Measurements from ENCODE around the gene RFESD.

RFESD gene

DNA sequence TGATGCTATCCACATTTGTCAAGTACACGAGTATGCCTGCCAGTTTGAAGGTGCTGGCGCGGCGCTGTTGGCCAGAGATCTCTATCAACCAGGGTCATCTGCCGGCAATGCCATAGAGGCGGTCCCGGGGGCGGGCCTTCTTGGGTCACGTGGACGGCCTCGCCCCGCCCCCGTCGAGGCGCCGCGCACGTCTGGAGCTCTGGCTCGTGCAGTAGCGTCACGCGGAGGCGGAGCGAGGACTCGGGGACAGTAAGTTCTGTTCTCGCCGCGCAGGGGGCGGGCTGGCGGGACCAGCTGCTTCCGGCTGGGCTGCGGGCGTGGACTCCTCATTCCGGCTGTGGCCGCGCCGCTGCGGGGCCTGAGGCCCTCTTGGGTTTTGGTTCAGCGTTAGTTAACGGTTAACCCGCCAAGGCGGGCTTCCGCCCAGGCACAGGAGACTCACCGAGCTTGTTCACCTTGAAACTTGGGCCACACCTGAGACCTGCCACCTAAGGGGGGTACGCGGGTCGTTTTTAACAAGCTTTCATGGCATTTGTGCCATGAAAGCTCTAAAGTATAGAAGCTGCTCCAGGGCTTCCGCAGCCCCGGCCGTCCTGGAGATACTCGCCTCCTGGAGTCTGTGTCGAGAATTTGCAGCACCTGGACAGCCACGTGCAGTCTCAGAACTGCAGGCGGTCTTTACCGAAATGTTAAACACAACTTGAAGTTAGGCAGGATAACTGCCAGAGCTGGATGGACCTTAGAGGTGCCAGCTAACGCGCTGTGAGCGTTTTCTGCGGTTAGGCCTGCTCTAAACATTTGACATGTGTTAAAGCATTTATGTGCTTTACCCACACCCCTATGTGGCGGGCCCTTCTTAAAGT is at the start of gene RFESD:
TSS of gene RFESD (plus strand) at position 209 of the 863 bp plus-strand sequence. CDS start 5,495 bp downstream, outside the sequence.
- DNase-seq (ENCODE audit: low read depth in 3 of 3), result peak; percentile 88 to 92 (median 90)

DNA sequence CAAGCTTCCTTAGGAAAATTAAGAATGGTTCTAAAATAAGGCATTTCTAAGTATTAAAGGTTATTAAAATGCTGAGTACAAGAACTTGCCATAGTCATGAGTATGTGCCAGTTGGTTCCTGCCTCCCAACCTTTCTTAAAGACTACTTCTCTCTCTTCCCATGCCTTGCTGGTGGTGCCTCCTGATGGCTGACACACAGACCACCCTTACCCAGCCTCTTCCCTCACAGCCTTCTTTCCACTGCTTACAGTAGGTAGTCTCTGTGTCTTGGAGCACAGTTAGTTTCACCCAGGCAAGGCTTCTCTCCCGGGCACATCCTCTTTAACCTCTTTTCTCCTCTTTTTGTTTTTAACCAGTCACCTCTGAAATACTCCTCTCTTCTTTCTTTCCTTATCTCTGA is 47.3 kb upstream of the RFESD start:
- DNase-seq (ENCODE audit: low read depth in 3 of 3), result no peak

DNA sequence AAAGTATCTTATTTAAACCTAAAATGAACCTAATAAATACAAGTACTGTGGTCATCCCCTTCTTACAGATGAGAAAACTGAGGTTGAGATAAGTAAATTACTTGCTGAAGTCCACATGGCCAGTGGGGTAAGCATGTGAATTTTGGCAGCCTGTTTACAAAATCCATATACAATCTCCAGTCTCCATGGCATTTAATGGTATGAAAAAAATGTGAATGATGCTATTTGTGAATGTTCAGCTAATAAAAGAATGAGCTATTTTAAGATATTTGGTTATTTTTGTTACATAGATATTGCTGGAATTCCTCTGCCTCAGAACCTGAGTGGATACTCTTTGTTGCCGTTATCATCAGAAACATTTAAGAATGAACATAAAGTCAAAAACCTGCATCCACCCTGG is 46.0 kb upstream of the RFESD start:
- no peak for DNase-seq (ENCODE audit: low read depth in 3 of 3)

DNA sequence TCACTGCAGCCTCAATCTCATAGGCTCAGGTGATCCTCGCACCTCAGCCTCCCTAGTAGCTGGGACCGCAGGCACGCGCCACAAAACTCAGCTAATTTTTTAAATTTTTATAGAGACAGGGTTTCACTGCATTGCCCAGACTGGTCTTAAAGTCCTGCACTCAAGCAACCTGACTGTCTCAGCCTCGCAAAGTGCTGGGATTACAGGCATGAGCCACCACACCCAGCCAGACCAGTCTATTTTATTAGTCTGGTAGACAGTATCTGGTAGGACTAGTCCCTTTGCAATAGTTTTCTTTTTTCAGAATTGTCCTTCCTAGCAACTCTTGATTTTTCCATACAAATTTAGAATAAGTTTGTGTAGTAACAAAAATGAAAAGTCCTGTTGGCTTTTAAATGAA is 40.8 kb upstream of the RFESD start:
- DNase-seq (ENCODE audit: low read depth in 3 of 3), result no peak

DNA sequence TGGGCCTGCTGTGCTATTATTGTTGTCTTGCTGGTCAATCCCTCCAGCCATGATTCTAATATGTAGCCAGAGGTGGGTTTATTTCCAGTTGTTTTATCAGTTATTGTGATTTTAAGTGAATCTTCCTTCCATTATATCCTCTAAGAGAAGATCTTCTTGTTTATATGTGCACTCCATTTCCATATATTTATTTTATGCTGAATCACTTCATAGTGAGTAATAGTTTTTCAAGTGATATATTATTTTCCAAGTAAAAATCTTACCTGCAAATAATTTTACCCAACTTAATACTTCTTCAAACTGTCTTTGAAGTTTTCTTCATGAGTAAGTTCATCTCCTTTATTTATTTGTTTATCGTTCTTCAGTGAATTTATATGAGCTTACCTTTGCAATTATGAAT is 40.2 kb upstream of the RFESD start:
- no peak for DNase-seq (ENCODE audit: low read depth in 3 of 3)

DNA sequence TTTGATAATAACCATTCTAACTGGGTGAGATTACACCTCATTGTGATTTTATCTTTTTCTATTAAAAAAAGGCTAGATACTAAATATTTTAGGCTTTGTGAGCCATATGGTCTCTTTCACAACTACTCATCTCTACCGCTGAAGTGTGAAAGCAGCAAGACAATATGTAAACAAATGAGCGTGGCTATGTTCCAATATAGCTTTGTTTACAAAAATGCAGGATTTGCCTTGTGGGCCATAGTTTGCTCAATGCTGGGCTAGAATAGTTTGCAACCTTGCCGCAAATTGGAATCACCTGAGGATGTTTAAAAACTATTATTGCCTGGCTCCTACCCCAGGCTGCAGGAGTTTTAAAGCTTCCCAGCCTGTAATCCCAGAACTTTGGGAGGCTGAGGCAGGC is 36.9 kb upstream of the RFESD start:
- DNase-seq (ENCODE audit: low read depth in 3 of 3), result no peak

DNA sequence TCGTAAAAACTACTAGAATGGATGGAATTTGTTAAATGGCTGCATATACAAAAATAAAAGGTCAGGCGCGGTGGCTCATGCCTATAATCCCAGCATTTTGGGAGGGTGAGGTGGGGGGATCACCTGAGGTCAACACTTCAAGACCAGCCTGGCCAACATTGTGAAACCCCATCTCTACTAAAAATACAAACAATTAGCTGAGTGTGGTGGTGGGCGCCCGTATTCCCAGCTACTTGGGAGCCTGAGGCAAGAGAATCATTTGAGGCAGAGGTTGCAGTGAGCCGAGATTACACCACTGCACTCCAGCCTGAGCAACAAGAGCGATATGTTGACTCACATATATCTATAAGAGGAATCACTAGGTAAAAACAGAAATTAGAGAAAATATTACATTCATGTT is 36.0 kb upstream of the RFESD start:
- no peak for DNase-seq (ENCODE audit: low read depth in 3 of 3)

DNA sequence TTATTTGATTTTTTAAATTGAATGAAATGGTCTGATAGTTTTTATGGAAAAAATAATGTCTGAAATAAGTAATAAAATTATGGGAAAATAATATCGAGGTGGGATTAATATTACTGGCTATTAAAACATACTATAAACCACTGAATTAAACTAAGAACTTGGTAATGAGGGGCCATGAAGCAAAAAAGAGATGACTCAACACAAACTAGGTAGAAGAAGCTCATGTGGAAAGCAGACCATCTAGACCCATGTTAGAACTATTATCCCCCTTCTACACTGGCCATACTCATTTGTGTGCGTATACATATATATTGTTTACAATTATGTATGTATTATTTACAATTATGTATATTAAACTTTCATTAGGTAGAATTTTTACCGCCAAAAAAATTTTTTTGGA is 35.2 kb upstream of the RFESD start:
- DNase-seq (ENCODE audit: low read depth in 3 of 3), result no peak

DNA sequence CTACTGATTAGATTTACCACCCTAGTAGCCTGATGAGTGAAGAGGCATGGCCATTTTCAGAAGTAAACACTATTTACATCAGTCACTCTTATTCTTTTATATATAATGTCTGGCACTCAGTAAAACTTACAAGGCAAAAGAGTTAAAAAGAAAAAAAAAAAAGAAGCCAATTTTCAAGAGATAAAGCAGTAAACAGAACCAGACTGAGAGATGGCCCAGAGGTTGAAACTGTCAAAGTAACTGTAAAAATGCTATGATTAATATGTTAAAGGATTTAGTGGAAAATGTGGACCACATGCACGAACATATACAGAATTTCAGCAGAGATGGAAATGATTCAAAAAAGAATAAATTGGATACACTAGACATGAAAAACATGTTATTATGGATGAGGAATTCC is 33.1 kb upstream of the RFESD start:
- no peak for DNase-seq (ENCODE audit: low read depth in 3 of 3)

DNA sequence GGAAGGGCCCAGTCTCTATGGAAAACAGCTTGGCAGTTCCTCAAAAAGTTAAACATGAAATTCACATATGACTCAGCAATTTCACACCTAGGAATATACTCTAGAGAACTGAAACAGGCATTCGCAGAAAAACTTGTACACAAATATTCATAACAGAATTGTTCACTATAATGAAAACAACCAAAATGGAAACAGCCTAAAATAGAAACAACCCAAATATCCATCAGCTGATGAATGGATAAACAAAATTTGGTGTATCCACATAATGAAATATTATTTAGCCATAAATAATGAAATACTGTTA is 31.5 kb upstream of the RFESD start:
- DNase-seq (ENCODE audit: low read depth in 3 of 3), result no peak

DNA sequence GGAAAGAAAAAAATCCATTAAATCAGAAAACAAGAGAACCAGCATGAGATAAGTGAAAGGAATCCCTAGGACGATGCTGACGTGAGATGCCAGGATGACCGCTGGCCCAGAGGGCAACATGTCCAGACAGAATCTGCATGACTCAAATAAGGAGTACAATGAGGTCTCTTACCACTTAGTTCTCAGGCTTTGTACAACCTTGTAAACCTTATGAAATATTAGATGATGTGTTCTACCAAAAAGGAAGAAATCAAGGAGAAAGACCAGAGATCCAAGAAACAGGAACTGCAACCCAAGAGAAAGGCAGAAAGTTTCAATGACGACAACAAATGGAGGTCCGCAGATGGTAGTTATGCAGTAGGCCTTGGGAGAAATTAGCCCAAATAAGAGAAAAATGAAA is 29.5 kb upstream of the RFESD start:
- DNase-seq (ENCODE audit: low read depth in 3 of 3), result no peak

DNA sequence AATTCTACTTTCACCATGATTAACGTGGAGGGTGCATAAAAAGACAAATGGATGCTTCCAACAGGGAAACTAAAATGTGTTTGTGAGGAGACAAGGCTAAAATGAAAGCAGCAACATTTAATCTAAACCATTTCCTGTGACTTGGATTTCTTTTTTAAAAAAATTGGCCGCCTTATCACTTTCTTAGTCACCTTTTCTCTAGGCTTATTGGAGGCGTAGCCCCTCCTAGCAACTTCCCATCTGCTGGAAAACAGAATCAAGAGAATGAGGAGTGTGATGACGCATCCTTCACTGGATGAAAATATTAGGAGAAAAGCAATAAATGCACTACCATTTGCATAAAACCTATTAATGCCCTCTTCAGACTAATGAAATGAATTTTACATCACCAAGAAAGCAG is 27.5 kb upstream of the RFESD start:
- DNase-seq (ENCODE audit: low read depth in 3 of 3), result no peak

DNA sequence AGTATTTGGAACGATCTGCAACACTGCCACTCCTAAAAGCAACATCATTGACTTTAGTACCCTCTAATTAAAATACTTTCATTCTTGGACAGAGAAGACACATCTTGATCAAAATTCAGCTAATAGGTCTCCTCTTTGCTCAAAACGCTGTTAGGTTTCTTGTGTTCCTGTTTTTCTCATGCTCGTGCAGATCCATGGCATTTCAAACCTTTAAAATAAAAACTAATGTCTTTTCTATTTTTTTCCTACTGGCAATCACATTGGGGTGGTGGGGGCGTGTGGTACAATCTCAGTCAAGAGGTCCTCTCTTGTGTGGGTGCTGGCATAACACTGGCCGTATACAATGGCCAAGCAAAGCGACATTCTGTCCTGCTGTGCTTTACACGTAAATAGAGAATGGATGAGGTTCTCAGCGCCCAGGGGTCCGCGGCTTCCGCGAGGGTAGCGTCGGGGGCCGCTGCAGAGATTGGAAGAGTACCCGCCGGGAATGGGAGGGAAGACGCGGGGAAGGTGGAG is 27.0 kb upstream of the RFESD start:
- DNase-seq (ENCODE audit: low read depth in 3 of 3), result no peak

DNA sequence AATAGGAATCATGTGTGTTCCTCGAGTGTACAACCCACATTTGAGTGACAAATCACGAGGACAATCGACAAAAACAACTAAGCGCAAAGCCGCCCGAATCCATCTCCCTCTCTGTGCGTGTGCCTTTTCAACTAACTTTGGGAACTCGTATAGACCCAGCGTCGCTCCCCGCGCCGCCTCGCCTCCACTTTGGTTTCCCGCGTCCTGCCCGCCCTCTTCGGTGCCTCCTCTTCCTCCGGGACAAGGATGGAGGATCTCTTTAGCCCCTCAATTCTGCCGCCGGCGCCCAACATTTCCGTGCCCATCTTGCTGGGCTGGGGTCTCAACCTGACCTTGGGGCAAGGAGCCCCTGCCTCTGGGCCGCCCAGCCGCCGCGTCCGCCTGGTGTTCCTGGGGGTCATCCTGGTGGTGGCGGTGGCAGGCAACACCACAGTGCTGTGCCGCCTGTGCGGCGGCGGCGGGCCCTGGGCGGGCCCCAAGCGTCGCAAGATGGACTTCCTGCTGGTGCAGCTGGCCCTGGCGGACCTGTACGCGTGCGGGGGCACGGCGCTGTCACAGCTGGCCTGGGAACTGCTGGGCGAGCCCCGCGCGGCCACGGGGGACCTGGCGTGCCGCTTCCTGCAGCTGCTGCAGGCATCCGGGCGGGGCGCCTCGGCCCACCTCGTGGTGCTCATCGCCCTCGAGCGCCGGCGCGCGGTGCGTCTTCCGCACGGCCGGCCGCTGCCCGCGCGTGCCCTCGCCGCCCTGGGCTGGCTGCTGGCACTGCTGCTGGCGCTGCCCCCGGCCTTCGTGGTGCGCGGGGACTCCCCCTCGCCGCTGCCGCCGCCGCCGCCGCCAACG is 26.3 kb upstream of the RFESD start, which contains the start of gene GPR150:
TSS of gene GPR150 (plus strand) at position 58 of the 840 bp plus-strand sequence. CDS start at position 247, 189 bp downstream.
- peak; percentile 21 to 44 (median 43) for DNase-seq (ENCODE audit: low read depth in 3 of 3)

DNA sequence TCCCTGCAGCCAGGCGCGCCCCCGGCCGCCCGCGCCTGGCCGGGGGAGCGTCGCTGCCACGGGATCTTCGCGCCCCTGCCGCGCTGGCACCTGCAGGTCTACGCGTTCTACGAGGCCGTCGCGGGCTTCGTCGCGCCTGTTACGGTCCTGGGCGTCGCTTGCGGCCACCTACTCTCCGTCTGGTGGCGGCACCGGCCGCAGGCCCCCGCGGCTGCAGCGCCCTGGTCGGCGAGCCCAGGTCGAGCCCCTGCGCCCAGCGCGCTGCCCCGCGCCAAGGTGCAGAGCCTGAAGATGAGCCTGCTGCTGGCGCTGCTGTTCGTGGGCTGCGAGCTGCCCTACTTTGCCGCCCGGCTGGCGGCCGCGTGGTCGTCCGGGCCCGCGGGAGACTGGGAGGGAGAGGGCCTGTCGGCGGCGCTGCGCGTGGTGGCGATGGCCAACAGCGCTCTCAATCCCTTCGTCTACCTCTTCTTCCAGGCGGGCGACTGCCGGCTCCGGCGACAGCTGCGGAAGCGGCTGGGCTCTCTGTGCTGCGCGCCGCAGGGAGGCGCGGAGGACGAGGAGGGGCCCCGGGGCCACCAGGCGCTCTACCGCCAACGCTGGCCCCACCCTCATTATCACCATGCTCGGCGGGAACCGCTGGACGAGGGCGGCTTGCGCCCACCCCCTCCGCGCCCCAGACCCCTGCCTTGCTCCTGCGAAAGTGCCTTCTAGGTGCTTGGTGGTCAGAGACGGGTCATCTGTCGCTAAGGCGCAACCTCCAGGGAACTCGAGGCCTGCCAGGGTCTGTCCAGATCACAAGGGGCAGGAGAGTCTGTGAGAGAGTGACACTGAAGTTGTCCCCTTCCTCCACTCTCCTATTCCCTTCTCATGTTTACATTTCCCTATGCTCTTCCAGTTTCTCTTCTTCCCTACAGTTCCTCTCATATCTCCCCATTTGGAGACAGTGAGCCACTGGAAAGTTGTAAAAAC is 25.4 kb upstream of the RFESD start:
- DNase-seq (ENCODE audit: low read depth in 3 of 3), result peak; percentile 2 to 35 (median 25)

DNA sequence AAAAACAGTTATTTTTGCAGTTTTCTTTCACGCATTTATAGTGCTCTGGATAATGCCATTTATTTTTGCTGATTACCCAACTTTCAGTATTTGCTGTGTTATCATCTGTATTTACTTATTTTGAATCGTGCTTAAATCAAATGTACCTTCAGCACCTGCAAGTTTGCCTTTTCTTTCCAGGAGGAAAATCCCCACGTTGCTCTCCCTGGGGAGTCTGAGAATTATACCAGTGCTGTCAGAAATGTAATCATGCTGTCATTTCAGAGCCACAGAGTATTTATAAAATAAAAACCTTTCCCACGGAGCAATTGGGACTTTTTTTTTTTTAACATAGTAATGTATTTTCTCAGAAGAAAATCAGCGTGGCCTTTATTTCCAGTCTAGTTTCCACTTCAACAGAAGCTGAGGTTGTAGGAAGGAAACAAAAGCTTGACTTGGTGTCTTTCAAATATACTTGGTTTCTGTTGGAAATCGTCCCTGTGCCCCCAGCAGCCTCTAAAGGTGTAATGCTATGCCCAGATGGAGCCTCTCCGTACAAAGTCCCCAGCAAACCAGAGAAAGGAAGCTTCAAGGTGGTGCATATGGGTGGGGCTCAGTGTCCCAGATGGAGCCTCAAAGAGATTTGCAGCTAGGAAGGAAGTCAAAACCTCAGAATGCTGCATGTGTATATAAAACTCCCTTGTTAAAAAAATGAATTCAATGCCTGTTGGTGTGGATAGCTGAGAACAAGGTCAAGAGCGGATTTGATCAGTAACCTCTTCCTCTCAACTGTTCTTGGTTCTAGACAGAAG is 24.5 kb upstream of the RFESD start:
- DNase-seq (ENCODE audit: low read depth in 3 of 3), result no peak

DNA sequence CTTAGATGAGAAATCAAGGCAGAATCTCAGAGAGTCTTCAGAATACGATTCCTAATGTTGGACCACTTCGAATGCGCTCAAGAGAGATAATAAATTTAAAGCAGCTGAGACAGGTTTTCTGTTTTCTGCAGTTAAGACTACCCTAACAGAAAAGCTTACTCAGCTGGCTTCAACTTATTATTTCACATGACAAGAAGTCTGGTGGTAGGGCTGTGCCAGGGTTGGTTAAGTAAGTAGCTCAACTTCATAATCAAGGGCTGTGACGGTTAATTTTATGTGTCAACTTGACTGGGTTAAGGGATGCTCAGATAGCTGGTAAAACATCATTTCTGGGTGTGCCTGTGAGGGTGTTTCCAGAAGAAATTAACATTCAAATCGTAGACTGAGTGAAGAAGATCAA is 22.9 kb upstream of the RFESD start:
- no peak for DNase-seq (ENCODE audit: low read depth in 3 of 3)

DNA sequence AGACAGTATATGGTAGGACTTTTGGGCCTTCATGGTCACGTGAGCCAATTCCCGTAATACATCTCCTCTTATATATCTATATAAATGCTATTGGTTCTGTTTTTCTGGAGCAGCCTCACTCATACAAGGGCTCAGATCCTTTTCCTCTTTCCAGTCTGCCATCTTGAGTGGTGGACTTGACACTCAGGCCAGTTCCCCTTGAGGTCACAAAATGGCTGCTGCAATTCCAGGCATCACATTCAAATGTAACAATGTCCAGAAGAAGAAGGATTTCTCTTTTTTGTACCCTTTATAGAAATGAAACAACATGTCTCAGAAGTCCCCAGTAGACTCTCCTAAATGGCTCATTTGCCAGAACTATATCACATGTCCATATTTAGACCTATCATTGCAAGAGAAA is 22.2 kb upstream of the RFESD start:
- DNase-seq (ENCODE audit: low read depth in 3 of 3), result no peak

DNA sequence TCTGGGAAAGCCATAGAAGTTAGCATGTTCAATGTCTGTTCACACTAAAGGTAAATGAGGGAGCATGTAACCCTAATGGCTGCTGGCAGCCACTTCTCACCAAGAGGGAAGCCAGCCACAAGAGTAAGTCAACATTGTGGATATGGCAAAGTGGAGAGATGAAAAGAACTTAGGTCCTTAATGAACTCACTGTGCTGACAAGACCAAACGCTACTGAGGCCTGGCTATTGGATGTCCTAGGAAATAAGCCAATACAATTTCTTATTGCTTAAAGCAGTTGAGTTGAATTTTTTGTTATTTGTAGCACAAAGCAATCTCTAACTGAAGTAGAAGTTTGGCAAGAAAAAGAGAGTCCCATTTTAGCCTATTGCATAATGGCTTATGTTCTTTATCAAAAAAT is 19.9 kb upstream of the RFESD start:
- DNase-seq (ENCODE audit: low read depth in 3 of 3), result no peak

DNA sequence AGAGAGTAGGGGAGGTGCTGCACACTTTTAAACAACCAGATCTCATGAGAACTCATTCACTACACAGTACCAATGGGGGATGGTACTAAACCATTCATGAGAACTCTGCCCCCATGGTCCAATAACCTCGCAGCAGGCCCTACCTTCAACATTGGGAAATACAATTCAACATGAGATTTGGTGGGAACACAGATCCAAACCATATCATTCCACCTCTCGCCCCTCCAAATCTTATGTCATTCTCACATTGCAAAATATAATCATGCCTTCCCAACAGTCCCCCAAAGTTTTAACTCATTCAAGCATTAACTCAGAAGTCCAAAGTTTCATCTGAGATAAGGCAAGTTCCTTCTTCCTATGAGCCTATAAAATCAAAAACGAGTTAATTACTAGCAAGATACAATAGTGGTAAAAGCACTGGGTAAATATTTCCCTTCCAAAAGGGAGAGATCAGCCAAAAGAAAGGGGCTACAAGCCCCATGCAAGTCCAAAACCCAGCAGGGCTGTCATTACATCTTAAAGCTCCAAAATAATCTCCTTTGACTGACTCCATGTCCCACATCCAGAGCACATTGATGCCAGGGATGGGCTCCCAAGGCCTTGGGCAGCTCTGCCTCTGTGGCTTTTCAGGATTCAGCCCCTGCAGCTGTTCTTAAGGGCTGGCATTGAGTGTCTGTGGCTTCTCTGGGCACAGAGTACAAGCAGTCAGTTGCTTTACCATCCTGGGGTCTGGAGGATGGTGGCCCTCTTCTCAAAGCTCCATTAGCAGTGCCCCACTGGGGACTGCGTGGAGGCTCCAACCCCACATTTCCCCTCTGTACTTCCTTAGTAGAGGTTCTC is 18.4 kb upstream of the RFESD start:
- DNase-seq (ENCODE audit: low read depth in 3 of 3), result no peak
